Transverse colon (tissue), 4 donors: ENCODE data around the gene NAA40.

ENCODE experiments used
- EP300 ChIP-seq: sonication (generic); formaldehyde crosslinking; IDR thresholded peaks from one replicate; pipeline ENCODE4 v1.6.1; 2017; ENCODE audit warnings: antibody characterized with exemption, low read depth
- POLR2A ChIP-seq: fragments of 450-650 bp; IDR thresholded peaks from one replicate; pipeline ENCODE4 v1.6.1; 2016; ENCODE audit warnings: antibody characterized with exemption, mild to moderate bottlenecking, moderate library complexity
- POLR2AphosphoS5 ChIP-seq, 3 donors: sonication (generic); formaldehyde crosslinking; IDR thresholded peaks; one replicate each; pipeline ENCODE4 v1.6.1; 2016; ENCODE audit warnings: antibody characterized with exemption in 3 of 3
- TF ChIP-seq, protein P1 (sequence below), 5 experiments: fragments of 200-600 bp in 3 of 5; fragments of 450-650 bp in 2 of 5; sonication (generic) in 3 of 5; IDR thresholded peaks; 1 replicate in 2 of 5; 2 replicates in 3 of 5; pipeline ENCODE4 v1.5.1; 2016 to 2017; ENCODE audit warnings: antibody characterized with exemption in 5 of 5, inconsistent platforms in 3 of 5, mild to moderate bottlenecking in 2 of 5, moderate library complexity in 1 of 5

- TF ChIP-seq, protein P1, sequence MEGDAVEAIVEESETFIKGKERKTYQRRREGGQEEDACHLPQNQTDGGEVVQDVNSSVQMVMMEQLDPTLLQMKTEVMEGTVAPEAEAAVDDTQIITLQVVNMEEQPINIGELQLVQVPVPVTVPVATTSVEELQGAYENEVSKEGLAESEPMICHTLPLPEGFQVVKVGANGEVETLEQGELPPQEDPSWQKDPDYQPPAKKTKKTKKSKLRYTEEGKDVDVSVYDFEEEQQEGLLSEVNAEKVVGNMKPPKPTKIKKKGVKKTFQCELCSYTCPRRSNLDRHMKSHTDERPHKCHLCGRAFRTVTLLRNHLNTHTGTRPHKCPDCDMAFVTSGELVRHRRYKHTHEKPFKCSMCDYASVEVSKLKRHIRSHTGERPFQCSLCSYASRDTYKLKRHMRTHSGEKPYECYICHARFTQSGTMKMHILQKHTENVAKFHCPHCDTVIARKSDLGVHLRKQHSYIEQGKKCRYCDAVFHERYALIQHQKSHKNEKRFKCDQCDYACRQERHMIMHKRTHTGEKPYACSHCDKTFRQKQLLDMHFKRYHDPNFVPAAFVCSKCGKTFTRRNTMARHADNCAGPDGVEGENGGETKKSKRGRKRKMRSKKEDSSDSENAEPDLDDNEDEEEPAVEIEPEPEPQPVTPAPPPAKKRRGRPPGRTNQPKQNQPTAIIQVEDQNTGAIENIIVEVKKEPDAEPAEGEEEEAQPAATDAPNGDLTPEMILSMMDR (IDR thresholded peaks at IDR 0.05) = no peak
- TF ChIP-seq POLR2AphosphoS5 (IDR thresholded peaks at IDR 0.05) (no peak), POLR2A (no peak), EP300 (no peak)
Observed at GRCh38 chr11:63931876-63932275, 6.9 kb upstream of the NAA40 start.
